Upper lobe of left lung (tissue), 4 donors: ENCODE measurements around the gene PBX3.

Experiments used
- POLR2AphosphoS5 ChIP-seq, 2 donors: sonication (generic); formaldehyde crosslinking; IDR thresholded peaks; one replicate each; pipeline ENCODE4 v1.5.1; 2017; ENCODE audit warnings: antibody characterized with exemption in 2 of 2
- TF ChIP-seq, protein P1 (sequence below), 6 experiments: fragments of 450-650 bp in 4 of 6; fragments of 200-600 bp in 2 of 6; sonication (generic) in 2 of 6; IDR thresholded peaks; one replicate each; pipeline ENCODE4 v1.5.1; 2016 to 2019; ENCODE audit warnings: antibody characterized with exemption in 6 of 6

DNA sequence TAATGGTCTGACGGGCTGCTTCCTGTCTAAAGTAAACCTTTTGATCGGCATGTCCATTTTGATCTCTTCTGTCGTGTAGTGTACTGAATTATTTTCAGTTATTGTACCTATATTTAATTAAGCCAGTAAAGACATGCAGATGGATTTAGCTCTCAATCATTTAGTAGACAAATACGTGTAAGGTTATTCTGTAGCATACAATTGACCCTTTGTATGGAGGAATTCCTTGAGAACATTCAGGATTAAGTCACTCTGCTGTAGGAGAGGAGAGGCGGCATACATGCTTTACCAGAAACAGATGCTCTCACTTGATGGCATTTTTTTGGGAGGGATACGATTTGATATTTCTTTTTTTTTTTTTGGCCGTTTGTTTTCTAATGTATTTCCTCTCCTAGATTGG is 141.0 kb downstream of the PBX3 start:
- TF ChIP-seq, protein P1, sequence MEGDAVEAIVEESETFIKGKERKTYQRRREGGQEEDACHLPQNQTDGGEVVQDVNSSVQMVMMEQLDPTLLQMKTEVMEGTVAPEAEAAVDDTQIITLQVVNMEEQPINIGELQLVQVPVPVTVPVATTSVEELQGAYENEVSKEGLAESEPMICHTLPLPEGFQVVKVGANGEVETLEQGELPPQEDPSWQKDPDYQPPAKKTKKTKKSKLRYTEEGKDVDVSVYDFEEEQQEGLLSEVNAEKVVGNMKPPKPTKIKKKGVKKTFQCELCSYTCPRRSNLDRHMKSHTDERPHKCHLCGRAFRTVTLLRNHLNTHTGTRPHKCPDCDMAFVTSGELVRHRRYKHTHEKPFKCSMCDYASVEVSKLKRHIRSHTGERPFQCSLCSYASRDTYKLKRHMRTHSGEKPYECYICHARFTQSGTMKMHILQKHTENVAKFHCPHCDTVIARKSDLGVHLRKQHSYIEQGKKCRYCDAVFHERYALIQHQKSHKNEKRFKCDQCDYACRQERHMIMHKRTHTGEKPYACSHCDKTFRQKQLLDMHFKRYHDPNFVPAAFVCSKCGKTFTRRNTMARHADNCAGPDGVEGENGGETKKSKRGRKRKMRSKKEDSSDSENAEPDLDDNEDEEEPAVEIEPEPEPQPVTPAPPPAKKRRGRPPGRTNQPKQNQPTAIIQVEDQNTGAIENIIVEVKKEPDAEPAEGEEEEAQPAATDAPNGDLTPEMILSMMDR (IDR thresholded peaks at IDR 0.05), result no peak
- no peak for TF ChIP-seq POLR2AphosphoS5 (IDR thresholded peaks at IDR 0.05)
